ENCODE results near the gene PI4KA.
"Not testable (repeated sequence)": the region's sequence is repeated elsewhere in the genome, so short reads cannot be mapped to it uniquely, and the experiment has no call there.

PI4KA gene

GRCh38 chr22:20671409-20672081, 187.1 kb downstream of the PI4KA start:
- H3K4me3 ChIP-seq (ENCODE audit: low read depth, low read length): no peak overlapping the region
- in situ Hi-C loops (cut with HindIII; ENCODE audit: low sequenced_read_pairs): no loop called here
- no peak for DNase-seq (ENCODE audit: low read depth)
- no peak for TF ChIP-seq CTCF (IDR thresholded peaks at IDR 0.05; ENCODE audit: low read depth, low read length, missing control alignments)

- DNase-seq (ENCODE audit: low read depth); in situ Hi-C loops (cut with HindIII; ENCODE audit: low sequenced_read_pairs); H3K4me3 ChIP-seq (ENCODE audit: low read depth, low read length): not testable (repeated sequence)
These were observed 188.0 kb downstream of the PI4KA start for GRCh38 chr22:20670457-20671261.

GRCh38 chr22:20669884-20670283, 188.7 kb downstream of the PI4KA start:
- H3K4me3 ChIP-seq (ENCODE audit: low read depth, low read length); DNase-seq (ENCODE audit: low read depth); in situ Hi-C loops (cut with HindIII; ENCODE audit: low sequenced_read_pairs): not testable (repeated sequence)

GRCh38 chr22:20669471-20669870, 189.1 kb downstream of the PI4KA start:
- H3K4me3 ChIP-seq (ENCODE audit: low read depth, low read length); in situ Hi-C loops (cut with HindIII; ENCODE audit: low sequenced_read_pairs): not testable (repeated sequence)

GRCh38 chr22:20668769-20669168, 189.8 kb downstream of the PI4KA start:
- H3K4me3 ChIP-seq (ENCODE audit: low read depth, low read length); DNase-seq (ENCODE audit: low read depth); in situ Hi-C loops (cut with HindIII; ENCODE audit: low sequenced_read_pairs): not testable (repeated sequence)

More at GRCh38 chr22:20669471-20669870, 189.1 kb downstream of the PI4KA start:
- not testable (repeated sequence) for DNase-seq (ENCODE audit: low read depth)

DNA sequence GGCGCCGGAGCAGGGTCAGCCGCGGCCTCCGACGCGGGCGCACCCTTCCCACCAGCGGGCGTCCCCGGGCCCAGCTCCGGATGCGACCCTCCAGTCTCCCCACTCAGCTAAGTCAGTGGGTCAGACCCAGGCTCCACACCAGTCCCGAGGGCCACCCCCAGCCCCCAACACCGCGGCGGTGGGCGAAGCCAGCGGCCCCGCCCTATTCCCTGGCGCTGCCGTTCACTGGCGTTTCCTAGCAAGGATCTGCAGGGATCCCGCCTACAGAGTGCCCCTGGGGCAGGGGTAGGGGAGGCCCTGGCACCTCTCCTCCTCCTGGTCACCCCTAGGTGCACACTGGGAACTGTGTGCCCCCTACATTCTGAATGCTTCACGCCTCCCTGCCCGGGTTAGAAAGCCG, 190.4 kb downstream of the PI4KA start:
- H3K4me3 ChIP-seq (ENCODE audit: low read depth, low read length); in situ Hi-C loops (cut with HindIII; ENCODE audit: low sequenced_read_pairs); DNase-seq (ENCODE audit: low read depth): not testable (repeated sequence)

GRCh38 chr22:20667548-20667947, 191.1 kb downstream of the PI4KA start:
- H3K4me3 ChIP-seq (ENCODE audit: low read depth, low read length); in situ Hi-C loops (cut with HindIII; ENCODE audit: low sequenced_read_pairs); DNase-seq (ENCODE audit: low read depth): not testable (repeated sequence)

- no peak for TF ChIP-seq CTCF (IDR thresholded peaks at IDR 0.05; ENCODE audit: low read depth, low read length, missing control alignments)
- in situ Hi-C loops (cut with HindIII; ENCODE audit: low sequenced_read_pairs): no loop called here
- no peak for DNase-seq (ENCODE audit: low read depth)
- no peak overlapping the region for H3K4me3 ChIP-seq (ENCODE audit: low read depth, low read length)
These were observed 192.1 kb downstream of the PI4KA start for GRCh38 chr22:20666560-20666959.

DNA sequence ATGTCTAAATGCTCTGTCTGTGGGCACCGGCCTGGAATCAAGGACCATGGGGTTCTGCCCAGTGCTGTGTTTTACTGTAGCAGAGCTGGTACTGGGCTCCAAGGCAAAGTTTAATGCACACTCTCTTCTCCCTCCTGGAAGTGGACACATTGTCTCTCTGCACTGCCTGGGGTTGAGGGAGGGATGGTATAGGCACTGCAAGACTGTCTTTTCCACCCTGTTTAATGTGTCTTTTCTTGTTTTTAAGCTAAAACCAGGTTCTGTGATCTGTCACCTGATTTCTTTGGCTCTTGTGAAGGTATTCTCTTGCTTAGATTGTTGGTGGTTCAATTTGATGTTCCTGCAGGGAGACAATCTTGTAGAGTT, 194.0 kb downstream of the PI4KA start:
- no peak for DNase-seq (ENCODE audit: low read depth)
- in situ Hi-C loops (cut with HindIII; ENCODE audit: low sequenced_read_pairs): no loop called here
- H3K4me3 ChIP-seq (ENCODE audit: low read depth, low read length): no peak overlapping the region
- TF ChIP-seq CTCF (IDR thresholded peaks at IDR 0.05; ENCODE audit: low read depth, low read length, missing control alignments): no peak
